Cardiac muscle cell (in vitro differentiated cells and primary cell): ENCODE data around the gene DNAH8. TPM values are rescaled to one million over a fixed set of nuclear protein-coding genes. Genes with fewer than 3 reads are reported as not detected.

ENCODE experiments used
- DNase-seq, 2 donors: peaks; one replicate each; pipeline versions ENCODE4 v3.0.0 to v3.0.0-alpha.2; 2010 to 2017; ENCODE audit warnings: low read depth in 1 of 2, low spot score in 1 of 2
- H3K27ac ChIP-seq: fragments of 200-600 bp; sonication (generic); 2 replicates; pipeline ENCODE4 v1.5.1; 2016
- H3K27me3 ChIP-seq: fragments of 200-600 bp; sonication (generic); 2 replicates; pipeline ENCODE4 v1.6.0; 2016; ENCODE audit warnings: control low read depth
- H3K36me3 ChIP-seq: fragments of 200-600 bp; sonication (generic); 2 replicates; pipeline ENCODE4 v1.5.1; 2016; ENCODE audit warnings: control low read depth
- H3K4me1 ChIP-seq: fragments of 200-600 bp; sonication (generic); 2 replicates; pipeline ENCODE4 v1.8.1; 2017; ENCODE audit warnings: low read depth, mild to moderate bottlenecking, mixed run types
- H3K4me3 ChIP-seq: fragments of 200-600 bp; sonication (generic); 2 replicates; pipeline ENCODE4 v1.5.1; 2016; ENCODE audit warnings: mild to moderate bottlenecking
- H3K9me3 ChIP-seq: fragments of 200-600 bp; sonication (generic); 2 replicates; pipeline ENCODE4 v1.5.1; 2017; ENCODE audit warnings: low read depth, mild to moderate bottlenecking, control low read depth
- polyA plus RNA-seq: library from polyadenylated mRNA; unstranded; fragments of >200 nt; fragmentation: Nextera tagmentation; extraction: Ambion mirVana; gene quantifications from 2 replicates; pipeline ENCODE4 v1.2.1, GENCODE V29; 2016
- total RNA-seq: library from RNA; depleted of rRNA; stranded (reverse); fragments of >200 nt; gene quantifications from 2 replicates; pipeline ENCODE4 v1.2.3, GENCODE V29; 2016
- TF ChIP-seq, protein P1 (sequence below): IDR thresholded peaks from 2 replicates; pipeline ENCODE4 v1.5.1; 2012; ENCODE audit warnings: low read depth, mild to moderate bottlenecking, low read length

Gene DNAH8
- total and polyA plus RNA-seq, 2 experiments from 2014 or later, result not detected

DNA sequence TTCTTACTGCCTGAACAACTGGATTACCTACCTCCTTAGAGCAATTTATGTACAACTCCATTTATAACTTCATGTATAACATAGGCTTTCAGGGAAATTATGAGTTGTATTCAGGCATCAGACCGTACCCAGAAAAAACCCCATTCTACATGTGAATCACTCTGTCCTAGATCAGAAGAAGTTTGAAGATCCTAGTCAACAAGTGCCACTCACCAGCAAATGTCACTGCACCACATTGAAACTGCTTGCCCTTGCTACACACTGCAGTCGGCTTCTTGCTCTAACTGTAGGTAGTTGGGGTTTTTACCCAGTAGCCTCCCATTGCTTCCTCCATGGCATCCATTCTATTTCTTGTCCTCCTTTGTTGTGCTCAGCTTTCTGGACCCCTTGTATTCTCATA lies 132.4 kb downstream of the DNAH8 start:
- no peaks in the 10 kb centered on the region for H3K27me3 ChIP-seq
- no peaks in the 10 kb centered on the region for H3K9me3 ChIP-seq
- no peak overlapping the region for H3K27ac ChIP-seq
- H3K4me3 ChIP-seq, result no peak overlapping the region
- no peak for DNase-seq
- H3K36me3 ChIP-seq, result no peaks in the 10 kb centered on the region
- H3K4me1 ChIP-seq, result no peaks in the 10 kb centered on the region
- TF ChIP-seq, protein P1, sequence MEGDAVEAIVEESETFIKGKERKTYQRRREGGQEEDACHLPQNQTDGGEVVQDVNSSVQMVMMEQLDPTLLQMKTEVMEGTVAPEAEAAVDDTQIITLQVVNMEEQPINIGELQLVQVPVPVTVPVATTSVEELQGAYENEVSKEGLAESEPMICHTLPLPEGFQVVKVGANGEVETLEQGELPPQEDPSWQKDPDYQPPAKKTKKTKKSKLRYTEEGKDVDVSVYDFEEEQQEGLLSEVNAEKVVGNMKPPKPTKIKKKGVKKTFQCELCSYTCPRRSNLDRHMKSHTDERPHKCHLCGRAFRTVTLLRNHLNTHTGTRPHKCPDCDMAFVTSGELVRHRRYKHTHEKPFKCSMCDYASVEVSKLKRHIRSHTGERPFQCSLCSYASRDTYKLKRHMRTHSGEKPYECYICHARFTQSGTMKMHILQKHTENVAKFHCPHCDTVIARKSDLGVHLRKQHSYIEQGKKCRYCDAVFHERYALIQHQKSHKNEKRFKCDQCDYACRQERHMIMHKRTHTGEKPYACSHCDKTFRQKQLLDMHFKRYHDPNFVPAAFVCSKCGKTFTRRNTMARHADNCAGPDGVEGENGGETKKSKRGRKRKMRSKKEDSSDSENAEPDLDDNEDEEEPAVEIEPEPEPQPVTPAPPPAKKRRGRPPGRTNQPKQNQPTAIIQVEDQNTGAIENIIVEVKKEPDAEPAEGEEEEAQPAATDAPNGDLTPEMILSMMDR, result no peak

- H3K27me3 ChIP-seq, result no peaks in the 10 kb centered on the region
- no peak for DNase-seq
- H3K36me3 ChIP-seq, result no peaks in the 10 kb centered on the region
- no peak overlapping the region for H3K27ac ChIP-seq
- no peaks in the 10 kb centered on the region for H3K4me1 ChIP-seq
- TF ChIP-seq, protein P1, result no peak
- H3K9me3 ChIP-seq, result no peaks in the 10 kb centered on the region
- H3K4me3 ChIP-seq, result no peak overlapping the region
Measured at GRCh38 chr6:38848760-38849159, 133.6 kb downstream of the DNAH8 start.

- Histone ChIP-seq H3K9me3 (no peaks in the 10 kb centered on the region), H3K4me3 (no peak overlapping the region), H3K27me3 (no peaks in the 10 kb centered on the region), H3K4me1 (no peaks in the 10 kb centered on the region), H3K36me3 (no peaks in the 10 kb centered on the region), H3K27ac (no peak overlapping the region)
- TF ChIP-seq, protein P1, result no peak
- DNase-seq, result no peak
Measured at GRCh38 chr6:38852215-38852614, 137.1 kb downstream of the DNAH8 start.

- TF ChIP-seq, protein P1, result no peak
Measured at GRCh38 chr6:38853236-38853635, 138.1 kb downstream of the DNAH8 start.

GRCh38 chr6:38856492-38856891 lies 141.4 kb downstream of the DNAH8 start:
- TF ChIP-seq, protein P1, result no peak
- H3K4me1 ChIP-seq, result no peaks in the 10 kb centered on the region
- no peak overlapping the region for H3K4me3 ChIP-seq
- H3K36me3 ChIP-seq, result no peaks in the 10 kb centered on the region
- H3K9me3 ChIP-seq, result no peaks in the 10 kb centered on the region
- no peaks in the 10 kb centered on the region for H3K27me3 ChIP-seq
- DNase-seq, result no peak
- H3K27ac ChIP-seq, result no peak overlapping the region

More at GRCh38 chr6:38853236-38853635, 138.1 kb downstream of the DNAH8 start:
- Histone ChIP-seq H3K27ac (no peak overlapping the region), H3K27me3 (no peaks in the 10 kb centered on the region), H3K36me3 (no peaks in the 10 kb centered on the region), H3K4me3 (no peak overlapping the region), H3K9me3 (no peaks in the 10 kb centered on the region), H3K4me1 (no peaks in the 10 kb centered on the region)
- DNase-seq, result no peak

GRCh38 chr6:38857815-38858214 lies 142.7 kb downstream of the DNAH8 start:
- no peak overlapping the region for H3K4me3 ChIP-seq
- H3K36me3 ChIP-seq, result no peaks in the 10 kb centered on the region
- no peak for DNase-seq
- H3K27me3 ChIP-seq, result no peaks in the 10 kb centered on the region
- no peaks in the 10 kb centered on the region for H3K9me3 ChIP-seq
- TF ChIP-seq, protein P1, result no peak
- no peak overlapping the region for H3K27ac ChIP-seq
- H3K4me1 ChIP-seq, result no peaks in the 10 kb centered on the region
